Liver (tissue), 9 donors: Measurements from ENCODE around the gene MAPK4. TPM values are rescaled to one million over a fixed set of nuclear protein-coding genes. Genes with fewer than 3 reads are reported as not detected.

Source experiments
- DNase-seq: peaks from one replicate; pipeline ENCODE4 v3.0.0-alpha.2; 2017; ENCODE audit warnings: low spot score
- H3K27ac ChIP-seq, 2 donors: one replicate each; pipeline ENCODE4 v1.7.0; 2013; ENCODE audit warnings: inconsistent platforms in 2 of 2, low read length in 2 of 2, control low read depth in 1 of 2, low read depth in 1 of 2, mild to moderate bottlenecking in 1 of 2
- H3K27me3 ChIP-seq, 4 donors: one replicate each; pipeline versions ENCODE4 v1.6.1 to v1.7.0; 2013; ENCODE audit warnings: low read length in 3 of 4, inconsistent platforms in 1 of 4, mild to moderate bottlenecking in 1 of 4, moderate library complexity in 1 of 4; ENCODE audit not compliant: control insufficient read depth in 4 of 4, insufficient read depth in 4 of 4
- H3K36me3 ChIP-seq, 4 donors: one replicate each; pipeline versions ENCODE4 v1.6.1 to v1.7.0; 2013; ENCODE audit warnings: low read length in 3 of 4, mild to moderate bottlenecking in 3 of 4, low read depth in 1 of 4, moderate library complexity in 1 of 4; ENCODE audit not compliant: control insufficient read depth in 4 of 4, insufficient read depth in 3 of 4
- H3K4me1 ChIP-seq, 4 donors: one replicate each; pipeline versions ENCODE4 v1.6.1 to v1.7.0; 2013; ENCODE audit warnings: low read length in 3 of 4, mild to moderate bottlenecking in 3 of 4, moderate library complexity in 1 of 4; ENCODE audit not compliant: control insufficient read depth in 4 of 4, insufficient read depth in 4 of 4
- H3K4me3 ChIP-seq, 3 donors: one replicate each; pipeline versions ENCODE4 v1.6.1 to v1.7.0; 2013; ENCODE audit warnings: low read length in 3 of 3, control low read depth in 1 of 3, low read depth in 1 of 3, mild to moderate bottlenecking in 1 of 3
- H3K9ac ChIP-seq, 2 donors: one replicate each; pipeline ENCODE4 v1.7.0; 2013; ENCODE audit warnings: low read length in 2 of 2, mild to moderate bottlenecking in 2 of 2, moderate library complexity in 2 of 2, control low read depth in 1 of 2, low read depth in 1 of 2
- H3K9me3 ChIP-seq, 4 donors: one replicate each; pipeline versions ENCODE4 v1.6.1 to v1.7.0; 2013; ENCODE audit warnings: low read length in 3 of 4; ENCODE audit not compliant: control insufficient read depth in 4 of 4
- EGR1 ChIP-seq, 2 donors: IDR thresholded peaks; 2 replicates each; pipeline ENCODE4 v1.6.1; 2016 to 2018; ENCODE audit warnings: antibody characterized with exemption in 2 of 2, low read depth in 2 of 2
- FOXA1 ChIP-seq: IDR thresholded peaks from 2 replicates; pipeline ENCODE4 v1.6.1; 2016; ENCODE audit warnings: antibody characterized with exemption
- FOXA2 ChIP-seq: IDR thresholded peaks from 2 replicates; pipeline ENCODE4 v1.6.1; 2016; ENCODE audit warnings: antibody characterized with exemption
- GABPA ChIP-seq, 2 donors: IDR thresholded peaks in 1 of 2; conservative IDR thresholded peaks in 1 of 2; 2 replicates each; pipeline ENCODE4 v1.6.1; 2016; ENCODE audit warnings: antibody characterized with exemption in 2 of 2, mild to moderate bottlenecking in 1 of 2, moderate library complexity in 1 of 2
- HNF4A ChIP-seq, 2 donors: conservative IDR thresholded peaks; 2 replicates each; pipeline ENCODE4 v1.6.1; 2016; ENCODE audit warnings: antibody characterized with exemption in 2 of 2, mild to moderate bottlenecking in 2 of 2
- HNF4G ChIP-seq: IDR thresholded peaks from 2 replicates; pipeline ENCODE4 v1.6.1; 2016; ENCODE audit warnings: antibody characterized with exemption
- JUND ChIP-seq, 2 donors: IDR thresholded peaks; 2 replicates each; pipeline ENCODE4 v1.6.1; 2016; ENCODE audit warnings: antibody characterized with exemption in 2 of 2
- NR2F2 ChIP-seq: IDR thresholded peaks from 2 replicates; pipeline ENCODE4 v1.6.1; 2016; ENCODE audit warnings: antibody characterized with exemption
- RAD21 ChIP-seq, 2 donors: IDR thresholded peaks; 2 replicates each; pipeline ENCODE4 v1.6.1; 2016; ENCODE audit warnings: antibody characterized with exemption in 2 of 2, mild to moderate bottlenecking in 2 of 2
- RXRA ChIP-seq, 2 donors: IDR thresholded peaks; 2 replicates each; pipeline ENCODE4 v1.6.1; 2017 to 2018; ENCODE audit warnings: antibody characterized with exemption in 2 of 2, mild to moderate bottlenecking in 1 of 2
- SP1 ChIP-seq: IDR thresholded peaks from 2 replicates; pipeline ENCODE4 v1.6.1; 2018; ENCODE audit warnings: antibody characterized with exemption, mild to moderate bottlenecking
- TAF1 ChIP-seq: conservative IDR thresholded peaks from 2 replicates; pipeline ENCODE4 v1.6.1; 2016; ENCODE audit warnings: antibody characterized with exemption, mild to moderate bottlenecking
- YY1 ChIP-seq: IDR thresholded peaks from 2 replicates; pipeline ENCODE4 v1.6.1; 2016; ENCODE audit warnings: antibody characterized with exemption, mild to moderate bottlenecking
- WGBS: extraction: QIAGEN DNeasy Blood & Tissue Kit; methylation state at CpG from one replicate; pipeline ENCODE4 v1.1.7; 2013; 5-methylcytosine and 5-hydroxymethylcytosine counted together
- polyA plus RNA-seq, 2 donors: library from polyadenylated mRNA; stranded (reverse) in 1 of 2; unstranded in 1 of 2; fragments of 200-250 nt in 1 of 2; fragments of >200 nt in 1 of 2; fragmentation: Nextera tagmentation in 1 of 2; extraction: Ambion mirVana in 1 of 2; gene quantifications; one replicate each; pipeline versions ENCODE4 v1.2.1 to v1.2.3, GENCODE V29; 2013 to 2015
- total RNA-seq, 2 donors: library from RNA; depleted of rRNA; stranded (reverse); fragments of >200 nt; gene quantifications; one replicate each; pipeline ENCODE4 v1.2.3, GENCODE V29; 2014
- TF ChIP-seq, protein P1 (sequence below): IDR thresholded peaks from 2 replicates; pipeline ENCODE4 v1.6.1; 2016; ENCODE audit warnings: antibody characterized with exemption
- TF ChIP-seq, protein P2 (sequence below): fragments of 150-350 bp; IDR thresholded peaks from 2 replicates; pipeline ENCODE4 v1.5.1; 2017; ENCODE audit warnings: improper control_type of control experiment, low read depth, low read length; ENCODE audit not compliant: missing input control
- TF ChIP-seq, protein P3 (sequence below): IDR thresholded peaks from 2 replicates; pipeline ENCODE4 v1.6.1; 2016; ENCODE audit warnings: antibody characterized with exemption
- TF ChIP-seq, protein P4 (sequence below): IDR thresholded peaks from 2 replicates; pipeline ENCODE4 v1.6.1; 2016; ENCODE audit warnings: antibody characterized with exemption
- TF ChIP-seq, protein P5 (sequence below): IDR thresholded peaks from 2 replicates; pipeline ENCODE4 v1.6.1; 2016; ENCODE audit warnings: antibody characterized with exemption, mild to moderate bottlenecking
- donor health status: healthy.
- donor health status: healthy.
- donor health status: healthy.
- donor health status: healthy.
- donor health status: healthy.

Gene MAPK4
- total and polyA plus RNA-seq, 4 donors, result under 0.01 to 4.9 (median 1.5) TPM

DNA sequence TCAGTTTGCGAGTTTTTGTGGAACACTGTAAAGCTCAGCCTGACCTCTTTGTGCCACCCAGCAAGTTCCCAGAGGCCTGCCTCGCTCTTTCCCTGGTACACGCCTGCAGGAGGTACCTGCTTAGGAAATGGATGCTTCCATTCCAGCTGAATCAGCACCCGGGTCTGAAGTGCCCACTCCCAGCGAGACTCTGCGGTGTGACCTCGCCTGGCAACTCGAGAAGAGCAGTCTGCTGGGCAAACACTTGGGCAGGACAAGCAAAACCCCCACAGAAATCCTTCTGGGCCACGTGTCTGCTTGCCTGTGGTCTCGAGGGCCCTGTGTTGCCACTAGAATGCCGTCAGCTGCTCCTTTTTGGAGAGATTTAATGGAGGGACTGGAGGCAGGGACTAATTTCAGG lies 127.6 kb downstream of the MAPK4 start:
- 83% methylated on average over 11 of the region's 11 CpGs for WGBS
- Histone ChIP-seq H3K27ac (no peak overlapping the region), H3K4me1 (no peaks in the 10 kb centered on the region), H3K27me3 (no peaks in the 10 kb centered on the region), H3K9me3 (no peaks in the 10 kb centered on the region), H3K9ac (no peak overlapping the region), H3K36me3 (no peaks in the 10 kb centered on the region), H3K4me3 (no peak overlapping the region)
- TF ChIP-seq HNF4A (conservative IDR thresholded peaks at IDR 0.05) (no peak), NR2F2 (no peak), FOXA1 (no peak), YY1 (no peak), HNF4G (no peak), JUND (IDR thresholded peaks at IDR 0.05) (no peak), RAD21 (IDR thresholded peaks at IDR 0.05) (no peak)
- TF ChIP-seq, protein P1, sequence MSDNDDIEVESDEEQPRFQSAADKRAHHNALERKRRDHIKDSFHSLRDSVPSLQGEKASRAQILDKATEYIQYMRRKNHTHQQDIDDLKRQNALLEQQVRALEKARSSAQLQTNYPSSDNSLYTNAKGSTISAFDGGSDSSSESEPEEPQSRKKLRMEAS, result no peak
- TF ChIP-seq, protein P2, sequence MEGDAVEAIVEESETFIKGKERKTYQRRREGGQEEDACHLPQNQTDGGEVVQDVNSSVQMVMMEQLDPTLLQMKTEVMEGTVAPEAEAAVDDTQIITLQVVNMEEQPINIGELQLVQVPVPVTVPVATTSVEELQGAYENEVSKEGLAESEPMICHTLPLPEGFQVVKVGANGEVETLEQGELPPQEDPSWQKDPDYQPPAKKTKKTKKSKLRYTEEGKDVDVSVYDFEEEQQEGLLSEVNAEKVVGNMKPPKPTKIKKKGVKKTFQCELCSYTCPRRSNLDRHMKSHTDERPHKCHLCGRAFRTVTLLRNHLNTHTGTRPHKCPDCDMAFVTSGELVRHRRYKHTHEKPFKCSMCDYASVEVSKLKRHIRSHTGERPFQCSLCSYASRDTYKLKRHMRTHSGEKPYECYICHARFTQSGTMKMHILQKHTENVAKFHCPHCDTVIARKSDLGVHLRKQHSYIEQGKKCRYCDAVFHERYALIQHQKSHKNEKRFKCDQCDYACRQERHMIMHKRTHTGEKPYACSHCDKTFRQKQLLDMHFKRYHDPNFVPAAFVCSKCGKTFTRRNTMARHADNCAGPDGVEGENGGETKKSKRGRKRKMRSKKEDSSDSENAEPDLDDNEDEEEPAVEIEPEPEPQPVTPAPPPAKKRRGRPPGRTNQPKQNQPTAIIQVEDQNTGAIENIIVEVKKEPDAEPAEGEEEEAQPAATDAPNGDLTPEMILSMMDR, result no peak
- DNase-seq, result no peak

DNA sequence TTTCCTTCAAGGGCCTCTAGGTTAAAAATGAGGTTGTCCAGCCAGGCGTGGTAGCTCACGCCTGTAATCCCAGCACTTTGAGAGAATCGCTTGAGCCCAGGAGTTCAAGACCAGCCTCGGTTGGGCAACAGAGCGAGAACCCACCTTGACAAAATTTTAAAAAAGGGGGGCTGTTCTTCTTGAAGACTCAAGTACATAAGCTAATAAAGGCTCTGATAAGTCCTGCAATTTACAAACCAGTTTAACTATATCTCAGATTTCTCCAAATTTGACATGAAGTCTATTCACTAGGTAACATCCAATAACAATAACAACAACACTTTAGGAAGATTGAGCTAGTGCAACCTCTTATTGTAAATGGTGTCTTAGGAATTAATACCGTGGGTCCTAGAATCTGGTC lies 129.7 kb downstream of the MAPK4 start:
- no peak for TF ChIP-seq TAF1
- TF ChIP-seq, protein P3, sequence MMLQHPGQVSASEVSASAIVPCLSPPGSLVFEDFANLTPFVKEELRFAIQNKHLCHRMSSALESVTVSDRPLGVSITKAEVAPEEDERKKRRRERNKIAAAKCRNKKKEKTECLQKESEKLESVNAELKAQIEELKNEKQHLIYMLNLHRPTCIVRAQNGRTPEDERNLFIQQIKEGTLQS, result no peak
- no peak for TF ChIP-seq SP1
- TF ChIP-seq, protein P1, result no peak
- no peak for TF ChIP-seq YY1
- no peak for TF ChIP-seq GABPA (IDR thresholded peaks at IDR 0.05 in 1 of 2, conservative IDR thresholded peaks at IDR 0.05 in 1 of 2)
- no peak for TF ChIP-seq RAD21 (IDR thresholded peaks at IDR 0.05)
- TF ChIP-seq EGR1 (IDR thresholded peaks at IDR 0.05; ENCODE audit: low read depth in 2 of 2), result no peak
- TF ChIP-seq, protein P4, sequence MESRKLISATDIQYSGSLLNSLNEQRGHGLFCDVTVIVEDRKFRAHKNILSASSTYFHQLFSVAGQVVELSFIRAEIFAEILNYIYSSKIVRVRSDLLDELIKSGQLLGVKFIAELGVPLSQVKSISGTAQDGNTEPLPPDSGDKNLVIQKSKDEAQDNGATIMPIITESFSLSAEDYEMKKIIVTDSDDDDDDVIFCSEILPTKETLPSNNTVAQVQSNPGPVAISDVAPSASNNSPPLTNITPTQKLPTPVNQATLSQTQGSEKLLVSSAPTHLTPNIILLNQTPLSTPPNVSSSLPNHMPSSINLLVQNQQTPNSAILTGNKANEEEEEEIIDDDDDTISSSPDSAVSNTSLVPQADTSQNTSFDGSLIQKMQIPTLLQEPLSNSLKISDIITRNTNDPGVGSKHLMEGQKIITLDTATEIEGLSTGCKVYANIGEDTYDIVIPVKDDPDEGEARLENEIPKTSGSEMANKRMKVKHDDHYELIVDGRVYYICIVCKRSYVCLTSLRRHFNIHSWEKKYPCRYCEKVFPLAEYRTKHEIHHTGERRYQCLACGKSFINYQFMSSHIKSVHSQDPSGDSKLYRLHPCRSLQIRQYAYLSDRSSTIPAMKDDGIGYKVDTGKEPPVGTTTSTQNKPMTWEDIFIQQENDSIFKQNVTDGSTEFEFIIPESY, result no peak
- no peak for TF ChIP-seq NR2F2
- TF ChIP-seq, protein P5, sequence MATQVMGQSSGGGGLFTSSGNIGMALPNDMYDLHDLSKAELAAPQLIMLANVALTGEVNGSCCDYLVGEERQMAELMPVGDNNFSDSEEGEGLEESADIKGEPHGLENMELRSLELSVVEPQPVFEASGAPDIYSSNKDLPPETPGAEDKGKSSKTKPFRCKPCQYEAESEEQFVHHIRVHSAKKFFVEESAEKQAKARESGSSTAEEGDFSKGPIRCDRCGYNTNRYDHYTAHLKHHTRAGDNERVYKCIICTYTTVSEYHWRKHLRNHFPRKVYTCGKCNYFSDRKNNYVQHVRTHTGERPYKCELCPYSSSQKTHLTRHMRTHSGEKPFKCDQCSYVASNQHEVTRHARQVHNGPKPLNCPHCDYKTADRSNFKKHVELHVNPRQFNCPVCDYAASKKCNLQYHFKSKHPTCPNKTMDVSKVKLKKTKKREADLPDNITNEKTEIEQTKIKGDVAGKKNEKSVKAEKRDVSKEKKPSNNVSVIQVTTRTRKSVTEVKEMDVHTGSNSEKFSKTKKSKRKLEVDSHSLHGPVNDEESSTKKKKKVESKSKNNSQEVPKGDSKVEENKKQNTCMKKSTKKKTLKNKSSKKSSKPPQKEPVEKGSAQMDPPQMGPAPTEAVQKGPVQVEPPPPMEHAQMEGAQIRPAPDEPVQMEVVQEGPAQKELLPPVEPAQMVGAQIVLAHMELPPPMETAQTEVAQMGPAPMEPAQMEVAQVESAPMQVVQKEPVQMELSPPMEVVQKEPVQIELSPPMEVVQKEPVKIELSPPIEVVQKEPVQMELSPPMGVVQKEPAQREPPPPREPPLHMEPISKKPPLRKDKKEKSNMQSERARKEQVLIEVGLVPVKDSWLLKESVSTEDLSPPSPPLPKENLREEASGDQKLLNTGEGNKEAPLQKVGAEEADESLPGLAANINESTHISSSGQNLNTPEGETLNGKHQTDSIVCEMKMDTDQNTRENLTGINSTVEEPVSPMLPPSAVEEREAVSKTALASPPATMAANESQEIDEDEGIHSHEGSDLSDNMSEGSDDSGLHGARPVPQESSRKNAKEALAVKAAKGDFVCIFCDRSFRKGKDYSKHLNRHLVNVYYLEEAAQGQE, result no peak
- no peak for TF ChIP-seq FOXA2
- TF ChIP-seq JUND (IDR thresholded peaks at IDR 0.05), result no peak
- TF ChIP-seq RXRA (IDR thresholded peaks at IDR 0.05), result no peak
- TF ChIP-seq HNF4G, result no peak
- no peak for TF ChIP-seq HNF4A (conservative IDR thresholded peaks at IDR 0.05)
- TF ChIP-seq, protein P2, result no peak
- Histone ChIP-seq H3K36me3 (no peaks in the 10 kb centered on the region), H3K4me3 (no peak overlapping the region), H3K9me3 (no peaks in the 10 kb centered on the region), H3K27ac (no peak overlapping the region), H3K4me1 (no peaks in the 10 kb centered on the region), H3K27me3 (no peaks in the 10 kb centered on the region), H3K9ac (no peak overlapping the region)
- WGBS, result 95% methylated on average over 6 of the region's 6 CpGs
- DNase-seq, result no peak
